ENCODE results near the gene RERE.
A peak's percentile ranks its signal among the peaks of the same experiment; 100 is the strongest.
"Not testable (repeated sequence)": the region's sequence is repeated elsewhere in the genome, so short reads cannot be mapped to it uniquely, and the experiment has no call there.

RERE gene

DNA sequence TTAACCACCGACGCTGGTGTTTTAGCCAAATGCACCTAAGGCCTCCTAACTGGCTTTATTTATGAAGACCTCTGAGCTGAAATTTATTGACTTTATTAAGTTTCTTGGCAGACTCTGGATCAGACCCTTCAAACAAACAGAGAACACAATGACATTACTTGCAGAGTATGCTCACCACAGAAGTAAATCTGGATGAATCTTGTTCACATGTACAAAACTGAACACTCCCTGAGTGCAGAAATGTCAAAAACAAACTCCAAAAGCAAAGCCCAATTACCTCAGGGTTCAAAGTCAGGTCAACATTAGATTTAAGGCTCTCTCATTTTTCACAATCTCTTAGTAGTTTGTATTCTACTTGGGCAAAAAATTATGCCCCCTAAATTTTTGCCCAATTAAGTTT lies 280.9 kb downstream of the RERE start:
- DNase-seq: no peak

GRCh38 chr1:8533907-8534306 lies 283.5 kb downstream of the RERE start:
- no peak for DNase-seq

GRCh38 chr1:8533124-8533523 lies 284.3 kb downstream of the RERE start:
- DNase-seq: no peak

GRCh38 chr1:8529901-8530300 lies 287.5 kb downstream of the RERE start:
- no peak for DNase-seq

DNA sequence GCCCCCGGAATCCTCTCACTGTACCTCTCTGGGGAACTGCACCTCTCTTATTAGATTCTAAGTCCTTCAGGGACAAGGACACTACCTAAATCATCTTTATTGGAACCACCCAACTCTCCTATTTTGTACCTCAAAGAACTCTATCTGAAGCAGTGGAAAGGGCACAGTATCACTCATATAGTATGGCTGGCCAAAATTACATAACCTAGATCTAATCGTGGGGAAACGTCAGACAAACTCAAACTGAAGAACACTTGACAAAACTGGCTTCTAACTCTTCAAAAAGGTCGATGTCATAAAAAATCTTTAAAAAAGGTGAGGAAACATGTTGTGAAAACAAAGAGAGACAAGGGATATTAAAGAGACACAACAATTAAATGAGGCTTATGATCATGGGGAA lies 289.5 kb downstream of the RERE start:
- DNase-seq: no peak

GRCh38 chr1:8525558-8526275 lies 291.7 kb downstream of the RERE start:
- peak; percentile 81 to 87 for DNase-seq

DNA sequence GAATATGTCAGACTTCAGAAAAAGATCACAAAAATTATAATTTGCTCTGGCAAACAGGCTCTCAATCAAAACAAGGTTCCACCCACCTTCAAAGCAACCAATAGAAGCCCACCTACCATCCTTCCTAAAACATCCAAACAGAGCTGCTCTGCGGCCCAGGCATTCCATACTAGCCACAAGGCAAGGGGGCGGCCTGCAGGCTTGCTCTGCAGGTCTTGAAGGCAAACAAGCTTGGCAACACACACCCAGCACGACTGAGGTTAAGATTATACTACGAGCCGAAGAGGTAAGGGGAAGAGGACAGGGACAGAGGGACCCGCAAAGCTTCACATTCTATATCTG lies 292.3 kb downstream of the RERE start:
- DNase-seq: peak; percentile 42 to 43

GRCh38 chr1:8524627-8525157 lies 292.7 kb downstream of the RERE start:
- no peak for DNase-seq

DNA sequence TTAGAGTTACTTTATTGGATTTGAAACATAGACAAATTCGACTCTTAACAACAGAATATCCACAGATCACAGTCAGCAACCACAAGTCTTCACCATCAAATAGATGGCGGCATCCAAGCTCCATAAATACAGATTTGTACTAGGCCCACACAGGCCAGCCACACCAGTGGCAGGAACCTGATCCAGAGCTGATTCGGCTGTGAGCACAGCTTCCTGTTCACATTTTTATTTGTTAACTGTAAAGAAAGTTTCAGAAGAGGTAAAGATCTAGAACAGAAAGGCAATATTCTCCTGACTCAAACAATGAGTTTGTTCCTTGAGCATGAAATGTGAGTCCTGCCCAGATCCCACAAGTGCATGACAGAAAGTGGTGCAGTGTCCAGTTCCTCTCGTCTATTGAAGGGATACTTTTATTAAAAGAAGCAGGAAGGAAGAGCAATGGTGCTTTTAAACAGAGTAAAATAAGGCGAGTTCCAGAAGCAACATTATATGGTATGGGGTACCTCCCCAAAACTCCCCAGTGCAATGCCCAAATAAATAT lies 293.7 kb downstream of the RERE start:
- DNase-seq: no peak

DNA sequence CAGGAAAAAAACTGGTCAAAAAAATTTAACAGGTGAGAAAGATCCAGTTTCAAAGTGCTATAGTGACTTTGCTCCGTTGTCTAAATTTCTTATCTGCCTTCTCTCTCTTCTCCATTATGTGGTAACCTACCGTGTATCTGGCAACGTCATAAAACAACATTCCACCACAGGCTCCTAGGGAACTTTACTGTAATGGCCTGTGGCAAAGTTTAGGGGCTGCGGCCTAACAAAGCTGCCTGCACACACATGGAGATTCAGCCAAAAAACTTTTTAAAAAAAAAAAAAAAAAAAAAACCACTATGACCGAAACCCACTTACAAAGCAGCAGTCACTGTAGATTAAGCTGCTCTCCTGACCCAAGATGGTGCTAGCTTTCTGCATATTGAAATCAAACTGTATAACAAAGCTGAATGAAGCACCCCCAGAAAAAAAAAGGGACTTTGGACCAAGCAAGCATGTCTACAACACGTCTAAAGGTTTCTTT lies 296.9 kb downstream of the RERE start:
- DNase-seq: no peak

- no peak for DNase-seq
These were observed 298.3 kb downstream of the RERE start for GRCh38 chr1:8519167-8519566.

- DNase-seq: no peak
These were observed 299.0 kb downstream of the RERE start for GRCh38 chr1:8518490-8518801.

- no peak for DNase-seq
These were observed 299.6 kb downstream of the RERE start for GRCh38 chr1:8517661-8518489.

- no peak for DNase-seq
These were observed 300.5 kb downstream of the RERE start for GRCh38 chr1:8516793-8517556.

- DNase-seq: no peak
These were observed 301.1 kb downstream of the RERE start for GRCh38 chr1:8516278-8516777.

DNA sequence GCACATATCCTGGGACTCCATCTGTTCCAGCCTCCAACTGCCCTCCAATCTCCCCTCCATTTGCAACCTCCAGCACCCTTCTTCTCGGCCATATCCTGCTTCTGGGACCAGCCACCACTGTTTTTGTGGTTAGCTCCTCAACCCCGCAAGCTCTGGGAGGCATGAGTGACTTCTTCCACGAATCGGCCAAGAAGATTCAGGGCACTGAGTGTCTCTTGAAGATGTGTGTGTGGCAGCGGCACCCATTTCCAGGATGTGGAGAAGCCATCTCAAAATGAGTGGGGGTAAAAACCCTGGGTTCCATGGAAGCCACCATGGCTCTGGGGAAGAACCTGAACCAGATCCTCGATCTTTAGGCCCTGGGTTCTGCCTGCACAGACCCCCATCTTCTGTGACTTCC lies 304.9 kb downstream of the RERE start:
- no peak for DNase-seq

GRCh38 chr1:8510041-8510823 lies 307.2 kb downstream of the RERE start:
- DNase-seq: peak; percentile 42 to 54

DNA sequence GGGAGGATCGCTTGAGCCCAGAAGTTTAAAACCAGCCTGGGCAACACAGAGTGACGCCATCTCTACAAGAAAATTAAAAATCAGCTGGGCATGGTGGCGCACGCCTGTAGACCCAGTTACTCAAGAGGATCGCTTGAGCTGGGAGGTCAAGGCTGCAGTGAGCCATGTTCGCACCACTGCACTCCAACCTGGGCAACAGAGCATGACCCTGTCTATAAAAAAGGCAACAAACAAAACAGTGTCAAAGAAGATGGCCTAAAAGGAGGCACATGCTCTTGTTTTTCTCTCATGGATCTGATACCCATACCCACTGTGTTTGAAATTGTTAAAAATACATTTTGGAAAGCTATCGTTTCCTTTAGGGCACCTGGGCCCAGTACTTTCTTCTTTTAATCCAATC lies 307.9 kb downstream of the RERE start:
- no peak for DNase-seq

DNA sequence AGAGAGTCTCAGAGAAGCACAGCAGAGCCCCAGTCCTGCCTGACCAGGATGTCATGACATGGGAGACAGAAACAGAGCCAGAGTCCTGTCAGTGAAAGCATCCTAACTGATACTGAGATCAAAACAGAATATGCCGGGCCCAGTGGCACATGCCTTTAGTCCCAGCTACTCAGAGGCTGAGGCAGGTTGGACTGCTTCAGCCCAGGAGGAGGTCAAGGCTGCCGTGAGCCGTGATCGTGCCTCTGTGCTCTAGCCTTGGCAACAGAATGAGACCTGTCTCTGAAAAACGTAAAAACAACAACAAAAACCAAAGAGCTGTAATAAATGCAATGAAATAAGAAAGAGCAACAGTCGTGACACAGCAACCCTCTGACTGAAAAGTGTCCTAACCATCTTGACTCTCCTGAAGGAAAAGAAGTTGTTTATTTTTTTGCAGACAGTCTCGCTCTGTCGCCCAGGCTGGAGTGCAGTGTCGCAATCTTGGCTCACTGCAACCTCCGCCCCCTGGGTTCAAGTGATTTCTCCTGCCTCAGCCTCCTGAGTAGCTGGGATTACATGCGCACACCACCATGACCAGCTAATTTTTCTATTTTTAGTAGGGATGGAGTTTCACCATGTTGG lies 310.3 kb downstream of the RERE start:
- DNase-seq: no peak

GRCh38 chr1:8506456-8506855 lies 311.0 kb downstream of the RERE start:
- DNase-seq: no peak

- no peak for DNase-seq
These were observed 313.6 kb downstream of the RERE start for GRCh38 chr1:8503842-8504241.

- not testable (repeated sequence) for DNase-seq
These were observed 314.5 kb downstream of the RERE start for GRCh38 chr1:8502949-8503348.
